Measurements from ENCODE around the gene GPHN.

- no peak for TF ChIP-seq USF1 (IDR thresholded peaks at IDR 0.05)
- no peak for TF ChIP-seq FOXM1 (IDR thresholded peaks at IDR 0.05; ENCODE audit: borderline replicate concordance, low read depth)
- TF ChIP-seq EP300 (IDR thresholded peaks at IDR 0.05; ENCODE audit: borderline replicate concordance): no peak
- TF ChIP-seq RAD21 (IDR thresholded peaks at IDR 0.05; ENCODE audit: low read depth): no peak
- TF ChIP-seq CREB1 (IDR thresholded peaks at IDR 0.05; ENCODE audit: low read depth): no peak
- no peak for TF ChIP-seq TEAD4 (IDR thresholded peaks at IDR 0.05)
- no peak for TF ChIP-seq TAF1 (IDR thresholded peaks at IDR 0.05; ENCODE audit: low read depth)
Measured at GRCh38 chr14:67151082-67151666, 643.2 kb downstream of the GPHN start.

Measured in Ishikawa (cell line).